ENCODE results near the gene ZNF423. TPM values are rescaled to one million over a fixed set of nuclear protein-coding genes. Genes with fewer than 3 reads are reported as not detected.

Gene ZNF423
- total RNA-seq, 2 experiments from 2014 or later, result not detected

GRCh38 chr16:49539758-49540157 is 316.2 kb downstream of the ZNF423 start:
- POLR2A ChIA-PET, result no interaction called here
- CTCF ChIA-PET, result no interaction called here

- ChIA-PET CTCF (no interaction called here), POLR2A (no interaction called here)
Observed at GRCh38 chr16:49537924-49538459, 317.9 kb downstream of the ZNF423 start.

GRCh38 chr16:49534901-49535610 is 320.9 kb downstream of the ZNF423 start:
- ChIA-PET POLR2A (no interaction called here), CTCF (no interaction called here)

GRCh38 chr16:49533422-49533821 is 322.5 kb downstream of the ZNF423 start:
- ChIA-PET POLR2A (no interaction called here), CTCF (no interaction called here)

GRCh38 chr16:49532873-49533272 is 323.0 kb downstream of the ZNF423 start:
- ChIA-PET CTCF (no interaction called here), POLR2A (no interaction called here)

GRCh38 chr16:49531931-49532840 is 323.7 kb downstream of the ZNF423 start:
- ChIA-PET POLR2A (no interaction called here), CTCF (no interaction called here)

GRCh38 chr16:49531425-49531824 is 324.5 kb downstream of the ZNF423 start:
- ChIA-PET POLR2A (no interaction called here), CTCF (no interaction called here)

- CTCF ChIA-PET, result no interaction called here
- POLR2A ChIA-PET, result no interaction called here
Observed at GRCh38 chr16:49530427-49530970, 325.4 kb downstream of the ZNF423 start.

- CTCF ChIA-PET, result no interaction called here
- POLR2A ChIA-PET, result no interaction called here
Observed at GRCh38 chr16:49529411-49530045, 326.4 kb downstream of the ZNF423 start.

GRCh38 chr16:49528866-49529288 is 327.0 kb downstream of the ZNF423 start:
- POLR2A ChIA-PET, result no interaction called here
- CTCF ChIA-PET, result no interaction called here

GRCh38 chr16:49528060-49528865 is 327.6 kb downstream of the ZNF423 start:
- POLR2A ChIA-PET, result no interaction called here
- CTCF ChIA-PET, result no interaction called here

- CTCF ChIA-PET, result no interaction called here
- POLR2A ChIA-PET, result no interaction called here
Observed at GRCh38 chr16:49527611-49528010, 328.3 kb downstream of the ZNF423 start.

- CTCF ChIA-PET, result no interaction called here
- POLR2A ChIA-PET, result no interaction called here
Observed at GRCh38 chr16:49526860-49527365, 329.0 kb downstream of the ZNF423 start.

GRCh38 chr16:49524947-49525315 is 331.0 kb downstream of the ZNF423 start:
- ChIA-PET POLR2A (no interaction called here), CTCF (interaction anchor here (1.1 kb wide), 1 partner anchor 42 kb away, joined by 3 read pairs; no protein-coding TSS in a partner anchor)

- ChIA-PET POLR2A (no interaction called here), CTCF (interaction anchor here (1.1 kb wide), 1 partner anchor 43 kb away, joined by 3 read pairs; no protein-coding TSS in a partner anchor)
Observed at GRCh38 chr16:49524216-49524946, 331.5 kb downstream of the ZNF423 start.

GRCh38 chr16:49523435-49524159 is 332.3 kb downstream of the ZNF423 start:
- ChIA-PET CTCF (interaction anchor here (1.1 kb wide), 1 partner anchor 43 kb away, joined by 3 read pairs; no protein-coding TSS in a partner anchor), POLR2A (no interaction called here)

GRCh38 chr16:49521734-49522325 is 334.1 kb downstream of the ZNF423 start:
- POLR2A ChIA-PET, result no interaction called here
- CTCF ChIA-PET, result no interaction called here
